ENCODE measurements around the gene BRD9. TPM values are rescaled to one million over a fixed set of nuclear protein-coding genes. Genes with fewer than 3 reads are reported as not detected.
"Not testable (repeated sequence)": the region's sequence is repeated elsewhere in the genome, so short reads cannot be mapped to it uniquely, and the experiment has no call there.

The BRD9 gene
- total RNA-seq: 10 to 100 TPM; 52.3 to 54.0 TPM

DNA sequence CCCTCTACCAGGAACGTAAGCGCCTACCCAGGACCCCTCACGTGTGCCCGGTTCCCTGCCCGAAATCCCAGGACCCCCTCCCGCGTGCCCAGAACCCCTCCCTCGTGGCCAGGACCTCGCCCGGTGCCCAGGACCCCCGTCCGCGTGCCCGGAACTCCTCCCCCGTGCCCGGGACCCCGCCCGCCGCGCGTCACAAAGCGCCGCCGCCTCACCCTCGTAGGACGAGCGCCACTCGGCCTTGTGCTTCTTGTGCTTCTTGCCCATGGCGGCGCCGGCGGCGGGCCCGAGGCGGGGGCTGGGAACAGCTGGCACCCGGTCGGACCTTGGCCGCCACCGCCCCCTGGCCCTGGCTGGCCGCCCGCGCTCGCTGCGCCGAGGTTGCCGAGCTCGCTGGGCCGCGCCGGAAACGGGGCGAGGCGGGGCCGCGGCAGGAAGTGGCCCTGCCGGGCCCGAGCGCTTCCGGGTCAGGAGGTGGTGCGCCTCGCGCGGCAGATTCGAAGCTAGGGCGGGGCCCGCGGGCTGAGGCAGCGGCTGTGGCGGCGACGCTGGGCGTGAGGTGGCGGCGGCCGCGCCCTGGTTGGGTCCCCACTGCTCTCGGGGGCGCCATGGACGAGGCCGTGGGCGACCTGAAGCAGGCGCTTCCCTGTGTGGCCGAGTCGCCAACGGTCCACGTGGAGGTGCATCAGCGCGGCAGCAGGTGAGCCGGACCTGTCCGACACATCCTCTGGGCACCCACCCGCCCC is at the start of gene BRD9, which contains the start of gene TRIP13:
Gene BRD9 (minus strand): TSS at position 408 of the 743 bp plus-strand sequence. CDS start 144 bp downstream, at position 264.
Gene TRIP13 (plus strand): TSS at position 491 of the 743 bp plus-strand sequence. CDS start 115 bp downstream, at position 606.
- ChIA-PET CTCF (interaction anchor here (1.2 to 2.6 kb wide), 3 partner anchors 10 to 213 kb away, joined by 3 to 16 read pairs (median 4); no protein-coding TSS in a partner anchor), POLR2A (interaction anchor here (0.6 to 2.7 kb wide), 13 partner anchors 8 to 631 kb away, joined by 3 to 7 read pairs (median 4); partner anchors contain the start of genes LPCAT1 and PDCD6)
- Mint-ChIP-seq H3K4me1 (peaks cover 63% of the 10 kb centered on the region), H3K27me3 (no peaks in the 10 kb centered on the region), H3K27ac (peak within 1 kb of the TSS; percentile 91), H3K9me3 (no peaks in the 10 kb centered on the region), H3K36me3 (ENCODE audit: low read depth) (peaks cover 63% of the 10 kb centered on the region), H3K4me3 (peak within 1 kb of the TSS; percentile 89)
- DNase-seq: peak; percentile 88

DNA sequence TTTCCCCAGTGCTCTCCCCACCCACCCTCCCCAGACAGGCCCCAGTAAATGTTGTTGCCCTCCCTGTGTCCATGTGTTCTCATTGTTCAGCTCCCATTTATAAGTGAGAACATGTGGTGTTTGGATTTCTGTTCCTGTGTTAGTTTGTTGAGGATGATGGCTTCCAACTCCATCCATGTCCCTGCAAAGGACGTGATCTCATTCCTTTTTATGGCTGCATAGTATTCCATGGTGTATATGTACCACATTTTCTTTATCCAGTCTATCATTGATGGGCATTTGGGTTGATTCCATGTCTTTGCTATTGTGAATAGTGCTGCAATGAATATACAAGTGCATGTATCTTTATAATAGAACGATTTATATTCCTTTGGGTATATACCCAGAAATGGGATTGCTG is 48.1 kb upstream of the BRD9 start:
- H3K36me3 Mint-ChIP-seq (ENCODE audit: low read depth); DNase-seq; H3K9me3 Mint-ChIP-seq; H3K27ac Mint-ChIP-seq; H3K4me3 Mint-ChIP-seq; POLR2A ChIA-PET; H3K4me1 Mint-ChIP-seq: not testable (repeated sequence)
- CTCF ChIA-PET: interaction anchor here (1.2 kb wide), 1 partner anchor 201 kb away, joined by 3 read pairs; no protein-coding TSS in a partner anchor
- peaks cover 41% of the 10 kb centered on the region for H3K27me3 Mint-ChIP-seq

DNA sequence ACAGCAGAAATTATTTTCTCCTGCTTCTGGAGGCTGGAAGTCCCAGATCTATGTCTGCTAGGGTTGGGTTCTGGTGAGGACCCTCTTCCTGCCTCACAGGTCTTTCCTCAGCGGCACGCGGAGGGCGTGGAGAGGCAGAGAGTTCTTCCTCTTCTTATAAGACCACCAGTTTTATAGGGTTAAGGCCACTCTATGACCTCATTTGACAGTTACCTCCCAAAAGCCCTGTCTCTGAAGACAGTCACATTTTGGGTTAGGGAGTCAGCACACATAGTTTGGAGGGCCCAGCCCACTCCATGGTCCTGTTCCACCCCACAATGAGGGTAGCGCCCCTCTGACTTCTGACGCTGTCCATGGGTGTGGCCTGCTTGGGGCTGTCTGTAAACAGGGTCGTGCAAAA is 46.8 kb upstream of the BRD9 start:
- CTCF ChIA-PET: interaction anchor here (1.2 kb wide), 1 partner anchor 202 kb away, joined by 3 read pairs; no protein-coding TSS in a partner anchor
- no peaks in the 10 kb centered on the region for H3K36me3 Mint-ChIP-seq (ENCODE audit: low read depth)
- peaks cover 30% of the 10 kb centered on the region for H3K27me3 Mint-ChIP-seq
- peaks cover 3% of the 10 kb centered on the region for H3K4me1 Mint-ChIP-seq
- DNase-seq: no peak
- H3K27ac Mint-ChIP-seq: no peak overlapping the region
- no peak overlapping the region for H3K4me3 Mint-ChIP-seq
- no peaks in the 10 kb centered on the region for H3K9me3 Mint-ChIP-seq
- POLR2A ChIA-PET: no interaction called here

DNA sequence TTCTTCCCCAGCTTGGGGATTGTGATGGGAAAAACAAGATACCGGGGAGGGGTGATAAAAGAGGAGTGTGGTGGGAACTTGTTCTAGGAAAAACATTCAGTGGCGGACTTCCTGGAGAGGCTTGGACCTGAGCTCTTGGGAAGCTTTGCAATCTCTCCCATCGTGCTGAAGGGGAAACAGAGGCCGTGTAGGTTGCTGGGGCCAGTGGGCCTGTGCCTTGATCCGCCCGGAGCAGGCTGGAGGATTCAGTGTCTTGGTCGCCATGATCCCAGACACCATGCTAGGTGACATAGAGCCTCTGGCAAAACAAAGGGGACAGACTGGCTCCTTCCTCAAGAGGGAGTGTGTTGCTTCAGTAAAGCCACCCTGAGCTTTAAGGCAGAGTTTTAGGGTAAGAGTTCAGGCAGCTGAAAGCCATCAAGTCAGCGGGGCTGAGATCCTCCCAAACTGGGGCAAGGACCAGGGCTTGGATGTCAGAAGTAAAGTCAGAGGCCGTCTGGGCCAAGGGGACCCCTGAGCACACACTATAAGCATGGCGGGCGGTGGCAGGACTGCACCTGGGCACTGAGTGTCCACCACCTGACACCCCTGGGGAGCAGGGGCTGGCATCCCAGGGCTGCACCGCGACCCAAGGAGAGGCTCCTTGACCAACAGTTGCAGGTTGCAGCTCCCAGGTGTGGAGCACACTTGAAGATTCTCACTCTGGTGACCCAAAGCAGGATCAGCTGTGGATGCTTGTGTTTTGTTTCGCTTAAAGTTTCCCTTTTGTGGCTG is 44.7 kb upstream of the BRD9 start:
- Mint-ChIP-seq H3K36me3 (ENCODE audit: low read depth) (no peaks in the 10 kb centered on the region), H3K4me1 (peaks cover 9% of the 10 kb centered on the region), H3K9me3 (no peaks in the 10 kb centered on the region), H3K27me3 (peaks cover 16% of the 10 kb centered on the region), H3K4me3 (no peak overlapping the region), H3K27ac (no peak overlapping the region)
- no peak for DNase-seq
- POLR2A ChIA-PET: no interaction called here
- CTCF ChIA-PET: interaction anchor here (1.0 kb wide), 1 partner anchor 14 kb away, joined by 3 read pairs; no protein-coding TSS in a partner anchor

DNA sequence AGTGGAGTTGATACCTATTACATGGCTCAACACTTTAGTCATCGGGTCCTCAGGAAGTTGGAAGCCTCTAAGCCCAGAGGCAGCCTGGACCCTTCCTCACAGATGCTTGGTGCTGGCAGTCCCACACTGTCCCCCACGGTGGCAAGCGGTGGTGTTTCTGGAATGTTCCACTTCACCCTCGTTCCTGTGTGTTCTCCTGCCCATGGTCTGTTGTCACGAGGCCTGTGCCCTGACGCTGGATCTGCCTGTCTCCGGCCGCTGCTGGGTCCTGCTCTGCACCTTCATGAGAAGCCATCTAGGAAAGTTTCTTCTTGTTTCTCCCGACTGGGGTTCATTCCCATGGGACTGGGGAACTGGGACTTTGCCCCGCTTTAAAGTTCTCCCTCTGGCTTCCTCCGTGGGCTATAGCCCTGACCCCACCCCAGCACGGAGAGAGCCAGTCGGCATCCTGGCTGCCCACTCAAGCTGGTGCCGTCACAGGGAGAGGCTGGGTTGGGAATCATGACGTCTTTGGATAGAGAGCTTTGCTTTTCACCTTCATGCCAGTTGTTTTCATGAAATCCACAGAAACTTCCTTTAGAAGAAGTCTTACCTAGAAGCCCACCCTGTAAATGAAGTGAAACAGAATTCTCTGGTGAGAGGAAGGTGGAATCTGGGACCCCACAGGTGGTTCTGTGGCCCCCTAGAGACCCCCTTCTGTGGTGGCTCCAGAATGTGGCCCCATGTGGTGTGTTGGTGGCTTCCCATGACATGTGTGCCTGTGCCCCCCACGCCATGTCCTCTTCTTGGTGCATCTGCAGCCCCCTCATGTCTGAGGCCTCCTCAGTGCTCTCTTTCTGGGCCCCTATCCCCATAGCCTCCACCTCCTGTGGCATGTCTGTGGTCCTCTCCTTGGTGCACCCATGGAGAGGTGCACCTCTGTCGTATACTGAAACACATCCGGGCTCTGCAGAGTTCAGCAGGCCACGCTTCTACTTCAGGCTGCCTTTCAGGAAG is 43.8 kb upstream of the BRD9 start:
- Mint-ChIP-seq H3K9me3 (no peaks in the 10 kb centered on the region), H3K27ac (no peak overlapping the region), H3K36me3 (ENCODE audit: low read depth) (no peaks in the 10 kb centered on the region), H3K4me3 (no peak overlapping the region), H3K27me3 (peaks cover 12% of the 10 kb centered on the region), H3K4me1 (peaks cover 12% of the 10 kb centered on the region)
- no peak for DNase-seq
- ChIA-PET POLR2A (no interaction called here), CTCF (no interaction called here)

DNA sequence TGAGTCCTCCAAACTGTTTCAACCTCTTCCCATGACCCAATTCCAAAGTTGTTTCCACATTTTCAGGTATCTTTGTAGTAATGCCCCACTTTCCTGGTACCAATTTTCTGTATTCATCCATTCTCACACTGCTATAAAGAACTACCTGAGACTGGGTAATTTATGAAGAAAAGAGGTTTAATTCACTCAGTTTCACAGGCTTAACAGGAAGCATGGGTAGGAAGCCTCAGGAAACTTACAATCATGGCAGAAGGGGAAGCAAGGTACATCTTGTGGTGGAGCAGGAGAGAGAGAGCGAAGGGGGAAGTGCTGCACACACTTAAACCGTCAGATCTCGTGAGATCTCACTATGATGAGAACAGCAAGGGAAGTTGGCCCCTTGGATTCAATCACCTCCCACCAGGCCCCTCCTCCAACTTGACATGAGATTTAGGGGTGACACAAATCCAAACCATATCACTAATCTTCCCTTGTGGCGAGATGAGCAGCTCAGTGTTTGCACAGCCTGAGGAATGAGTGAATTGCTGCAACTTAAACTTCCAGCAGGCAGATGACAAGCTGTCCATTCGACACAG is 43.0 kb upstream of the BRD9 start:
- no peaks in the 10 kb centered on the region for H3K36me3 Mint-ChIP-seq (ENCODE audit: low read depth)
- ChIA-PET POLR2A (no interaction called here), CTCF (no interaction called here)
- DNase-seq: no peak
- H3K27me3 Mint-ChIP-seq: peaks cover 3% of the 10 kb centered on the region
- H3K9me3 Mint-ChIP-seq: no peaks in the 10 kb centered on the region
- H3K27ac Mint-ChIP-seq: no peak overlapping the region
- H3K4me3 Mint-ChIP-seq: no peak overlapping the region
- peaks cover 12% of the 10 kb centered on the region for H3K4me1 Mint-ChIP-seq

DNA sequence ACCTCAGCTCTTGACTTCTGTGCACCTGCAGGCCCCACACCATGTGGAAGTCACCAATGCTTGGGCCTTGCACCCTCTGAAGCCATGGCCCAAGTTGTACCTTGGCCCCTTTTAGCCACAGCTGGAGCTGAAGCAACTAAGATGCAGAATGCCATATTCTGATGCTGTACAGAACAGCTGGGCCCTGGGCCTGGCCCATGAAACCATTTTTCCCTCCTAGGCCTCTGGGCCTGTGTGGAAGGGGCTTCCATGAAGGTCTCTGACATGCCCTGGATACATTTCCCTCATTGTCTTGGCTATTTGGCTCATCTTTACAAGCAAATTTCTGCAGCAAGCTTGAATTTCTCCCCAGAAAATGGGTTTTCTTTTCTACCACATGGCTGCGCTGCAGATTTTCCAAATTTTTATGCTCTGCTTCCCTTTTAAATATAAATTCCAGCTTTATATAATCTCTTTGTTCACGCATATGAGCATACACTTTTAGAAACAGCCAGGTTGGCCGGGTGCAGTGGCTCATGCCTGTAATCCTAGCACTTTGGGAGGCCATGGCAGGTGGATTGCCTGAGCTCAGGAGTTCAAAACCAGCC is 41.9 kb upstream of the BRD9 start:
- H3K27ac Mint-ChIP-seq; H3K36me3 Mint-ChIP-seq (ENCODE audit: low read depth); H3K9me3 Mint-ChIP-seq; DNase-seq; POLR2A ChIA-PET; H3K4me3 Mint-ChIP-seq; H3K27me3 Mint-ChIP-seq: not testable (repeated sequence)
- H3K4me1 Mint-ChIP-seq: peaks cover 12% of the 10 kb centered on the region
- CTCF ChIA-PET: interaction anchor here (0.9 to 1.9 kb wide), 4 partner anchors 11 to 239 kb away, joined by 3 to 6 read pairs (median 4); no protein-coding TSS in a partner anchor

DNA sequence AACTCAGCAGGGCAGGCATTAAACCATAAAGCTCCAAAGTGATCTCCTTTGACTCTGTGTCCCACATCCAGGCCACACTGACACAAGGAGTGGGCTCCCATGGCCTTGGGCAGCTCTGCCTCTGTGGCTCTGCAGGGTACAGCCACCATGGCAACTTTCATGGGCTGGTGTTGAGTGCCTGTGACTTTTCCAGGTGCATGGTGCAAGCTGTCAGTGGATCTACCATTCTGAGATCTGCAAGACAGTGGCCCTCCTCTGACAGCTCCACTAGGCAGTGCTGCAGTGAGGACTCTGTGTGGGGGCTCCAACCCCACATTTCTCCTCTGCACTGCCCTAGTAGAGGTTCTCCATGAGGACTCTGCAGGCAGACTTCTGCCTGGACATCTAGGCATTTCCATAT is 41.4 kb upstream of the BRD9 start:
- H3K4me1 Mint-ChIP-seq: peaks cover 12% of the 10 kb centered on the region
- H3K9me3 Mint-ChIP-seq; DNase-seq; H3K27me3 Mint-ChIP-seq; POLR2A ChIA-PET; H3K4me3 Mint-ChIP-seq; H3K36me3 Mint-ChIP-seq (ENCODE audit: low read depth); H3K27ac Mint-ChIP-seq: not testable (repeated sequence)
- CTCF ChIA-PET: interaction anchor here (0.9 to 1.9 kb wide), 4 partner anchors 10 to 240 kb away, joined by 3 to 6 read pairs (median 4); no protein-coding TSS in a partner anchor

DNA sequence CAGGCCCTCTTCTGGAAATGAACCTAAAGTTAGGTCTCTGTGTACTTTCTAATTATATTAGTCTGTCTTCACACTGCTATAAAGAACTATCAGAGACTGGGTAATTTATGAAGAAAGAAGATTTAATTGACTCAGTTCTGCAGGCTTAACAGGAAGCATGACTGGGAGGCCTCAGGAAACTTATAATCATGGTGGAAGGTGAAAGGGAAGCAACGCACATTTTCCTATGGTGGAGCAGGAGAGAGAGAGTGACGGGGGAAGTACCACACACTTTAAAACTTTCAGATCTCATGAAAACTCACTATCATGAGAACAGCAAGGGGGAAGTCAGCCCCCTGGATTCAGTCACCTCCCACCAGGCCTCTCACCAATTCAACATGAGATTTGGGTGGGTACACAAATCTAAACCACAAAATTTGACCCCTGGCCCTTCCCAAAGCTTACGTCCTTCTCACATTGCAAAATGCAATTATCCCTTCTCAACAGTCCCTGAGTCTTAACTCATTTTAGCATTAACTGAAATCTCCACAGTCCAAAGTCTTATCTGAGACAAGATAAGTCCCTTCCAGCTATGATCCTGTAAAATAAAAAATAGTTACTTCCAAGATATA is 40.8 kb upstream of the BRD9 start:
- Mint-ChIP-seq H3K27me3 (no peaks in the 10 kb centered on the region), H3K4me3 (no peak overlapping the region), H3K9me3 (no peaks in the 10 kb centered on the region), H3K36me3 (ENCODE audit: low read depth) (no peaks in the 10 kb centered on the region), H3K27ac (no peak overlapping the region), H3K4me1 (peaks cover 12% of the 10 kb centered on the region)
- no peak for DNase-seq
- ChIA-PET POLR2A (no interaction called here), CTCF (interaction anchor here (1.2 to 1.9 kb wide), 2 partner anchors 10 to 240 kb away, joined by 3 to 6 read pairs; no protein-coding TSS in a partner anchor)

DNA sequence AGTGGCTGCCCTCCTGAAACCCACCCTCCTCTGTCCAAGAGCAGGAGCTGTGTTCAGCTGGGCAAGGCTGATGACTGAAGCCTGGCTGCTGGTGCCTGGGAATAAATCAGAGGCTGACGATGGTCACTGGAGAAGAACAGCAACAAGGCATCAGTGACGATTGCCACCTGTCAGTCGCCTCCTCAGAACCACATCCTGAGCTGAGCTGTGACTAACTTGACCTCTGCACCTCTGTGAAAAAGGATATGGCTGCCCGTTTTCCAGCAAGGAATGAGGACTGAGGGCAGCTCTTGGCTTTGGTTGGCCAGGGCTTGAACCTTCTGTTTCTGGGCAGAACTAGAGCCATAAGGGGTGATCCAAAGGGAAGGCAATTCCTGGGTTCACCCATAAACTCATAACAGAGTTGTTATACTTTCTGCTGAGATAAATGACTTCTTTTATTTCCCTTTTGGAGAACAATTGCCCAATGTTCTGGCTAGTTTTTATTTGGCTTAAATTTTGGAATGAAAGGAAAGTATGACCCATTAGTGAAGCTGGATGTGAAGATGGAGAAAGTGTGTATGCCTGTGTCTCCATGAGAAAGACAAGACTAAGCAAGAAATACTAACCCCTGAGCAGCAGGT is 40.1 kb upstream of the BRD9 start:
- POLR2A ChIA-PET: interaction anchor here (1.1 kb wide), 1 partner anchor 24 kb away, joined by 3 read pairs; no protein-coding TSS in a partner anchor
- Mint-ChIP-seq H3K4me3 (no peak overlapping the region), H3K27me3 (peaks cover 2% of the 10 kb centered on the region), H3K9me3 (no peaks in the 10 kb centered on the region), H3K4me1 (peaks cover 12% of the 10 kb centered on the region), H3K27ac (no peak overlapping the region), H3K36me3 (ENCODE audit: low read depth) (no peaks in the 10 kb centered on the region)
- no peak for DNase-seq
- CTCF ChIA-PET: interaction anchor here (0.9 kb wide), 1 partner anchor 242 kb away, joined by 3 read pairs; no protein-coding TSS in a partner anchor

DNA sequence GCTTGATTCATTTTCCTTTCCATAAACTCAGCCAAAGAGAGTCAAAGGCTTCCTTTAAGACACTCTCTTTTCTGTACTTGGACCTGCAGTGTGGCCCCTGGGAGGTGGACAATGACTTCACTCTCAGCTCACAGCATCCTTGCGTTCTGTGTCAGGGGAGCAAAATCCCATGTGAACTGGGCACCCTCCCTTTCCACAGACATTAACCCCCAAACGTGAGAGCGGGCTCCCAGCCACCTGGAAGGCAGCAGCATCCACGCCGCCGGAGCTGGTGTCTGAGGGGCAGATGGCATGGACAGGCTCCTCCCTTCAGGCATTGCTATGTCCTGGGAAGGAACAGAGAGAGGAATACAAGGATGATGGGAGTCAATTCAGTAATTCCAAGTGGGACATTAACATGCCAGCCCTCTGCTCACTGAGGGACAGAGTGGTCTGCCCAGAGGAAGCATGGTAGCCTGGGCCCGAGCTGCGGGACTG is 39.6 kb upstream of the BRD9 start:
- ChIA-PET CTCF (interaction anchor here (0.9 kb wide), 2 partner anchors 235 to 242 kb away, joined by 3 read pairs; no protein-coding TSS in a partner anchor), POLR2A (interaction anchor here (1.1 kb wide), 1 partner anchor 25 kb away, joined by 3 read pairs; no protein-coding TSS in a partner anchor)
- Mint-ChIP-seq H3K27me3 (peaks cover 6% of the 10 kb centered on the region), H3K9me3 (no peaks in the 10 kb centered on the region), H3K4me1 (peaks cover 13% of the 10 kb centered on the region), H3K36me3 (ENCODE audit: low read depth) (no peaks in the 10 kb centered on the region), H3K27ac (no peak overlapping the region), H3K4me3 (no peak overlapping the region)
- DNase-seq: no peak

Data from activated CD4-positive, alpha-beta memory T cell treated with anti-CD3 and anti-CD28 coated beads, Interleukin-2, amount 10 ng/mL, durations not matched to agents 7 days and 5 days (primary cell).